Neural cell (in vitro differentiated cells): Measurements from ENCODE around the gene XIAP.

Experiments used
- CTCF ChIP-seq: fragments of 450-650 bp; IDR thresholded peaks from 2 replicates; pipeline ENCODE4 v1.5.1; 2014; ENCODE audit warnings: antibody characterized with exemption, mild to moderate bottlenecking, moderate library complexity; ENCODE audit not compliant: poor library complexity, severe bottlenecking
- EP300 ChIP-seq: fragments of 450-650 bp; conservative IDR thresholded peaks from 2 replicates; pipeline ENCODE4 v1.6.1; 2014; ENCODE audit warnings: antibody characterized with exemption, mild to moderate bottlenecking, moderate library complexity; ENCODE audit not compliant: poor library complexity, severe bottlenecking
- EZH2 ChIP-seq: fragments of 200-600, 300-800 bp; shearing (Covaris generic), sonication (generic); IDR thresholded peaks from 2 replicates; pipeline ENCODE4 v1.6.1; 2014; ENCODE audit warnings: antibody characterized with exemption, low read length, borderline replicate concordance, mild to moderate bottlenecking; ENCODE audit not compliant: insufficient read depth, poor library complexity, severe bottlenecking
- POLR2AphosphoS5 ChIP-seq: IDR thresholded peaks from 2 replicates; pipeline ENCODE4 v1.6.1; 2012
- RAD21 ChIP-seq: fragments of 450-650 bp; conservative IDR thresholded peaks from 2 replicates; pipeline ENCODE4 v1.6.1; 2014; ENCODE audit warnings: antibody characterized with exemption, mild to moderate bottlenecking, moderate library complexity
- REST ChIP-seq: IDR thresholded peaks from 2 replicates; pipeline ENCODE4 v1.6.1; 2012; ENCODE audit warnings: borderline replicate concordance
- SMC3 ChIP-seq: fragments of 450-650 bp; conservative IDR thresholded peaks from 2 replicates; pipeline ENCODE4 v1.6.1; 2014; ENCODE audit warnings: antibody characterized with exemption, mild to moderate bottlenecking, moderate library complexity; ENCODE audit not compliant: poor library complexity
- TAF1 ChIP-seq: IDR thresholded peaks from 2 replicates; pipeline ENCODE4 v1.6.1; 2012; ENCODE audit warnings: low read depth

- no peak for TF ChIP-seq CTCF
- TF ChIP-seq POLR2AphosphoS5, result no peak
- no peak for TF ChIP-seq SMC3
- no peak for TF ChIP-seq EZH2
- TF ChIP-seq EP300, result no peak
- no peak for TF ChIP-seq REST
- TF ChIP-seq RAD21, result no peak
- no peak for TF ChIP-seq TAF1
Observed at GRCh38 chrX:123959281-123960063, 99.6 kb downstream of the XIAP start.
